Measurements from ENCODE around the gene ANKLE2.
"Not testable (repeated sequence)": the region's sequence is repeated elsewhere in the genome, so short reads cannot be mapped to it uniquely, and the experiment has no call there.

Gene ANKLE2

GRCh38 chr12:132798836-132799235 lies 37.2 kb upstream of the ANKLE2 start:
- Histone ChIP-seq H3K4me1 (ENCODE audit: control insufficient read depth in 2 of 2, insufficient read depth in 1 of 2, low read depth in 1 of 2, low read length in 2 of 2) (no peaks in the 10 kb centered on the region), H2AFZ (ENCODE audit: low read length) (no peak overlapping the region), H3K79me1 (ENCODE audit: low read depth, low read length) (peaks cover 4% of the 10 kb centered on the region), H3K9me3 (replicated peaks in 1 of 2; ENCODE audit: control insufficient read depth in 2 of 2, insufficient read depth in 1 of 2, low read depth in 1 of 2, low read length in 2 of 2) (peaks cover 0 to 3% of the 10 kb centered on the region in 2 donors), H3K18ac (ENCODE audit: low read length) (no peak overlapping the region), H3K23ac (ENCODE audit: low read depth, low read length, poor library complexity) (no peak overlapping the region), H2AK5ac (ENCODE audit: low read depth, low read length) (no peak overlapping the region), H3K4me2 (ENCODE audit: insufficient read depth, low read length, poor library complexity, severe bottlenecking) (no peak overlapping the region), H2BK120ac (ENCODE audit: low read depth, low read length) (no peak overlapping the region), H3K36me3 (replicated peaks in 1 of 2; ENCODE audit: control insufficient read depth in 2 of 2, insufficient read depth in 2 of 2, low read length in 2 of 2) (peaks cover 52 to 96% of the 10 kb centered on the region in 2 donors), H4K8ac (ENCODE audit: low read depth, low read length) (peak overlapping the region; percentile 19), H3K4me3 (ENCODE audit: low read length in 2 of 2) (no peak overlapping the region), H3K9ac (ENCODE audit: low read depth, low read length, poor library complexity) (no peak overlapping the region), H4K91ac (ENCODE audit: low read depth, low read length, poor library complexity) (no peak overlapping the region), H2BK12ac (ENCODE audit: low read length) (no peak overlapping the region), H2BK15ac (ENCODE audit: low read length) (no peak overlapping the region), H3K4ac (ENCODE audit: low read length) (no peak overlapping the region), H3K27me3 (ENCODE audit: control insufficient read depth in 3 of 3, insufficient read depth in 3 of 3, low read depth in 1 of 3, low read length in 3 of 3) (no peaks in the 10 kb centered on the region), H2BK5ac (ENCODE audit: low read length) (no peak overlapping the region), H3K27ac (replicated peaks; ENCODE audit: low read length) (no peak overlapping the region), H3K14ac (ENCODE audit: low read length) (no peak overlapping the region)
- DNase-seq (ENCODE audit: low spot score), result no peak
- no CpG with 5 or more reads among the region's 15 CpGs for WGBS, 2 donors (ENCODE audit: extremely low coverage in 2 of 2, insufficient read length in 2 of 2, insufficient replicate concordance in 1 of 2)

- H3K14ac ChIP-seq (ENCODE audit: low read length), result no peak overlapping the region
- H3K79me1 ChIP-seq (ENCODE audit: low read depth, low read length), result peaks cover 4% of the 10 kb centered on the region
- no peak overlapping the region for H2AK5ac ChIP-seq (ENCODE audit: low read depth, low read length)
- H3K4me3 ChIP-seq (ENCODE audit: low read length in 2 of 2), result no peak overlapping the region
- H3K9me3 ChIP-seq (replicated peaks in 1 of 2; ENCODE audit: control insufficient read depth in 2 of 2, insufficient read depth in 1 of 2, low read depth in 1 of 2, low read length in 2 of 2), result peaks cover 0 to 3% of the 10 kb centered on the region in 2 donors
- H3K9ac ChIP-seq (ENCODE audit: low read depth, low read length, poor library complexity), result no peak overlapping the region
- H2BK15ac ChIP-seq (ENCODE audit: low read length), result no peak overlapping the region
- no peak overlapping the region for H3K4ac ChIP-seq (ENCODE audit: low read length)
- H3K36me3 ChIP-seq (replicated peaks in 1 of 2; ENCODE audit: control insufficient read depth in 2 of 2, insufficient read depth in 2 of 2, low read length in 2 of 2), result peaks cover 50 to 91% of the 10 kb centered on the region in 2 donors
- no peak overlapping the region for H2BK5ac ChIP-seq (ENCODE audit: low read length)
- no peak overlapping the region for H2AFZ ChIP-seq (ENCODE audit: low read length)
- no peak overlapping the region for H3K27ac ChIP-seq (replicated peaks; ENCODE audit: low read length)
- no peak overlapping the region for H3K4me2 ChIP-seq (ENCODE audit: insufficient read depth, low read length, poor library complexity, severe bottlenecking)
- H2BK120ac ChIP-seq (ENCODE audit: low read depth, low read length), result no peak overlapping the region
- H3K4me1 ChIP-seq (ENCODE audit: control insufficient read depth in 2 of 2, insufficient read depth in 1 of 2, low read depth in 1 of 2, low read length in 2 of 2), result no peaks in the 10 kb centered on the region
- no peak overlapping the region for H2BK12ac ChIP-seq (ENCODE audit: low read length)
- no peak overlapping the region for H3K23ac ChIP-seq (ENCODE audit: low read depth, low read length, poor library complexity)
- H3K27me3 ChIP-seq (ENCODE audit: control insufficient read depth in 3 of 3, insufficient read depth in 3 of 3, low read depth in 1 of 3, low read length in 3 of 3), result no peaks in the 10 kb centered on the region
- H4K91ac ChIP-seq (ENCODE audit: low read depth, low read length, poor library complexity), result no peak overlapping the region
- DNase-seq (ENCODE audit: low spot score), result no peak
- no CpG with 5 or more reads among the region's 24 CpGs for WGBS, 2 donors (ENCODE audit: extremely low coverage in 2 of 2, insufficient read length in 2 of 2, insufficient replicate concordance in 1 of 2)
- no peak overlapping the region for H3K18ac ChIP-seq (ENCODE audit: low read length)
- H4K8ac ChIP-seq (ENCODE audit: low read depth, low read length), result no peak overlapping the region
Measured at GRCh38 chr12:132797820-132798570, 36.4 kb upstream of the ANKLE2 start.

- Histone ChIP-seq H3K4me2 (ENCODE audit: insufficient read depth, low read length, poor library complexity, severe bottlenecking) (no peak overlapping the region), H2BK5ac (ENCODE audit: low read length) (no peak overlapping the region), H3K18ac (ENCODE audit: low read length) (no peak overlapping the region), H4K91ac (ENCODE audit: low read depth, low read length, poor library complexity) (no peak overlapping the region), H2AFZ (ENCODE audit: low read length) (no peak overlapping the region), H3K27me3 (ENCODE audit: control insufficient read depth in 3 of 3, insufficient read depth in 3 of 3, low read depth in 1 of 3, low read length in 3 of 3) (no peaks in the 10 kb centered on the region), H3K23ac (ENCODE audit: low read depth, low read length, poor library complexity) (no peak overlapping the region), H3K14ac (ENCODE audit: low read length) (no peak overlapping the region), H2BK12ac (ENCODE audit: low read length) (no peak overlapping the region), H2AK5ac (ENCODE audit: low read depth, low read length) (no peak overlapping the region), H3K36me3 (replicated peaks in 1 of 2; ENCODE audit: control insufficient read depth in 2 of 2, insufficient read depth in 2 of 2, low read length in 2 of 2) (peaks cover 41 to 87% of the 10 kb centered on the region in 2 donors), H3K4me1 (ENCODE audit: control insufficient read depth in 2 of 2, insufficient read depth in 1 of 2, low read depth in 1 of 2, low read length in 2 of 2) (no peaks in the 10 kb centered on the region), H3K4me3 (ENCODE audit: low read length in 2 of 2) (no peak overlapping the region), H2BK120ac (ENCODE audit: low read depth, low read length) (no peak overlapping the region), H4K8ac (ENCODE audit: low read depth, low read length) (no peak overlapping the region), H3K27ac (replicated peaks; ENCODE audit: low read length) (no peak overlapping the region), H3K4ac (ENCODE audit: low read length) (no peak overlapping the region), H3K9me3 (replicated peaks in 1 of 2; ENCODE audit: control insufficient read depth in 2 of 2, insufficient read depth in 1 of 2, low read depth in 1 of 2, low read length in 2 of 2) (peaks cover 0 to 9% of the 10 kb centered on the region in 2 donors), H2BK15ac (ENCODE audit: low read length) (no peak overlapping the region), H3K79me1 (ENCODE audit: low read depth, low read length) (peaks cover 4% of the 10 kb centered on the region), H3K9ac (ENCODE audit: low read depth, low read length, poor library complexity) (no peak overlapping the region)
- WGBS, 2 donors (ENCODE audit: extremely low coverage in 2 of 2, insufficient read length in 2 of 2, insufficient replicate concordance in 1 of 2), result no CpG with 5 or more reads among the region's 14 CpGs
- DNase-seq (ENCODE audit: low spot score), result no peak
Measured at GRCh38 chr12:132795847-132796246, 34.2 kb upstream of the ANKLE2 start.

DNA sequence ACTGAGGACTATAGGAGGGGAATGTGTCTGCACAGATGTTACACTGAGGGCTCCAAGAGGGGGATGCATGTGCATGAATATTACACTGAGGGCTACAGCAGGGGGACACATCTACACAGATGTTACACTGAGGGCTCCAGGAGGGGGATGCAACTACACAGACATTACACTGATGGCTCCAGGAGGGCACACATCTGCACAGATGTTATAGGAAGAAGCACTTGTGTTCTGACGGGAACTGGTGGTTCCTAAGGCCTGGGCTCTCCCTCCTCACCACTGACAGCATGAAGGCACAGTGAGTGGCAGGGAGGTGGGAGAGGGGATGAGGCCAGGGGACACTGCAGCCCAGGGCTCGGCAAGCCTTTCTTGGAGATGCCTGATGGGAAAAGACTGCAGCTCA lies 30.3 kb upstream of the ANKLE2 start:
- H4K91ac ChIP-seq (ENCODE audit: low read depth, low read length, poor library complexity); H2BK12ac ChIP-seq (ENCODE audit: low read length); H3K4ac ChIP-seq (ENCODE audit: low read length); H3K4me2 ChIP-seq (ENCODE audit: insufficient read depth, low read length, poor library complexity, severe bottlenecking); H3K4me1 ChIP-seq (ENCODE audit: control insufficient read depth in 2 of 2, insufficient read depth in 1 of 2, low read depth in 1 of 2, low read length in 2 of 2); H3K9ac ChIP-seq (ENCODE audit: low read depth, low read length, poor library complexity); H3K79me1 ChIP-seq (ENCODE audit: low read depth, low read length); DNase-seq (ENCODE audit: low spot score); H3K27ac ChIP-seq (replicated peaks; ENCODE audit: low read length); H2BK15ac ChIP-seq (ENCODE audit: low read length); H4K8ac ChIP-seq (ENCODE audit: low read depth, low read length); H3K4me3 ChIP-seq (ENCODE audit: low read length in 2 of 2); H2AK5ac ChIP-seq (ENCODE audit: low read depth, low read length); H3K9me3 ChIP-seq (replicated peaks in 1 of 2; ENCODE audit: control insufficient read depth in 2 of 2, insufficient read depth in 1 of 2, low read depth in 1 of 2, low read length in 2 of 2); H2BK120ac ChIP-seq (ENCODE audit: low read depth, low read length); H3K18ac ChIP-seq (ENCODE audit: low read length); H2BK5ac ChIP-seq (ENCODE audit: low read length); H2AFZ ChIP-seq (ENCODE audit: low read length); H3K27me3 ChIP-seq (ENCODE audit: control insufficient read depth in 3 of 3, insufficient read depth in 3 of 3, low read depth in 1 of 3, low read length in 3 of 3); H3K23ac ChIP-seq (ENCODE audit: low read depth, low read length, poor library complexity): not testable (repeated sequence)
- Histone ChIP-seq H3K14ac (ENCODE audit: low read length) (peak overlapping the region; percentile 47), H3K36me3 (replicated peaks in 1 of 2; ENCODE audit: control insufficient read depth in 2 of 2, insufficient read depth in 2 of 2, low read length in 2 of 2) (peaks cover 32 to 72% of the 10 kb centered on the region in 2 donors)
- WGBS, 2 donors (ENCODE audit: extremely low coverage in 2 of 2, insufficient read length in 2 of 2, insufficient replicate concordance in 1 of 2), result no CpG with 5 or more reads among the region's 2 CpGs

Measured in neuronal stem cell (in vitro differentiated cells).